Measurements from ENCODE around the gene UBE3A. TPM values are rescaled to one million over a fixed set of nuclear protein-coding genes. Genes with fewer than 3 reads are reported as not detected.

UBE3A gene
- total RNA-seq, 1 experiment from 2014 or later: 104 TPM

GRCh38 chr15:25481208-25481859, 42.5 kb upstream of the UBE3A start:
- intact Hi-C loops (cut with micrococcal nuclease): no loop called here
- no peak overlapping the region for H3K9ac ChIP-seq (ENCODE audit: low read length)
- H3K27me3 ChIP-seq (ENCODE audit: insufficient read depth, low read length): no peaks in the 10 kb centered on the region
- no peak overlapping the region for H3K27ac ChIP-seq (ENCODE audit: low read depth, low read length)
- H3K4me3 ChIP-seq (replicated peaks in 1 of 2; ENCODE audit: low read depth in 1 of 2, low read length in 2 of 2): no peak overlapping the region
- no peak overlapping the region for H2AFZ ChIP-seq (ENCODE audit: low read depth, low read length, poor library complexity, severe bottlenecking)
- H3K4me2 ChIP-seq (ENCODE audit: low read length): peak overlapping the region; percentile 5; the same call in 1 of the 2 replicates
- no peak for ATAC-seq
- no peaks in the 10 kb centered on the region for H3K79me2 ChIP-seq (ENCODE audit: insufficient read depth, low read length)
- H3K9me2 ChIP-seq (ENCODE audit: insufficient read depth): no peaks in the 10 kb centered on the region
- DNase-seq (ENCODE audit: low read depth, low spot score): no peak
- no peaks in the 10 kb centered on the region for H3K9me3 ChIP-seq (ENCODE audit: control insufficient read depth in 1 of 2, insufficient read depth in 1 of 2, low read depth in 1 of 2, low read length in 2 of 2)
- POLR2A ChIA-PET: no interaction called here
- RAD21 ChIA-PET (ENCODE audit: low non-redundant PET in 1 of 2, low total read pairs in 2 of 2, uncharacterized antibody in 2 of 2, unreplicated experiment in 2 of 2): no interaction called here
- H3K4me1 ChIP-seq (ENCODE audit: control insufficient read depth in 1 of 2, insufficient read depth in 2 of 2, low read length in 2 of 2): 0 out of 4 replicates have a peak, but pooled peaks cover 0 to 3% of the 10 kb centered on the region in 2 experiments
- no peaks in the 10 kb centered on the region for H3K36me3 ChIP-seq (ENCODE audit: control insufficient read depth in 1 of 2, insufficient read depth in 2 of 2, low read length in 2 of 2)
- H4K20me1 ChIP-seq (ENCODE audit: insufficient read depth): no peaks in the 10 kb centered on the region
- TF ChIP-seq JUND (IDR thresholded peaks at IDR 0.05): no peak
- no peak for TF ChIP-seq ELF1 (IDR thresholded peaks at IDR 0.05; ENCODE audit: borderline replicate concordance, low read depth)
- TF ChIP-seq SIN3A (IDR thresholded peaks at IDR 0.05; ENCODE audit: low read depth): no peak
- no peak for TF ChIP-seq ZBTB33 (IDR thresholded peaks at IDR 0.05; ENCODE audit: extremely low read depth, insufficient replicate concordance, low read length)
- no peak for TF ChIP-seq POLR2A (IDR thresholded peaks at IDR 0.05; ENCODE audit: borderline replicate concordance, extremely low read depth, insufficient read depth, insufficient read length)
- TF ChIP-seq RAD21 (IDR thresholded peaks at IDR 0.05; ENCODE audit: low read depth): no peak
- no peak for TF ChIP-seq ATF3 (IDR thresholded peaks at IDR 0.05)
- TF ChIP-seq YY1 (IDR thresholded peaks at IDR 0.05; ENCODE audit: extremely low read depth, insufficient replicate concordance, low read depth, low read length): no peak
- TF ChIP-seq CTCF (IDR thresholded peaks at IDR 0.05 in 2 of 3, conservative IDR thresholded peaks at IDR 0.05 in 1 of 3; ENCODE audit: borderline replicate concordance in 1 of 3, insufficient read depth in 1 of 3, low read depth in 2 of 3, low read length in 2 of 3): no peak
- TF ChIP-seq EGR1 (IDR thresholded peaks at IDR 0.05; ENCODE audit: low read depth): no peak
- no TSS peak for BruUV-seq (replicated peaks)
- CTCF ChIA-PET: no interaction called here
